ENCODE measurements around the gene TNIK. TPM values are rescaled to one million over a fixed set of nuclear protein-coding genes. Genes with fewer than 3 reads are reported as not detected.

Gene TNIK
- total and polyA plus RNA-seq, 4 donors: 3.7 to 9.8 (median 5.2) TPM

- DNase-seq (ENCODE audit: low spot score): no peak
- no peak overlapping the region for H3K27ac ChIP-seq (ENCODE audit: low read depth in 1 of 2, low read length in 2 of 2)
- H3K4me3 ChIP-seq (ENCODE audit: low read depth in 1 of 3, low read length in 3 of 3): no peak overlapping the region
- peaks cover 0 to 1% (median 0%) of the 10 kb centered on the region in 4 donors for H3K4me1 ChIP-seq (ENCODE audit: control insufficient read depth in 4 of 4, insufficient read depth in 4 of 4, low read length in 3 of 4)
- no peaks in the 10 kb centered on the region for H3K36me3 ChIP-seq (ENCODE audit: control insufficient read depth in 4 of 4, insufficient read depth in 3 of 4, low read depth in 1 of 4, low read length in 3 of 4)
- 96% methylated on average over 1 of the region's 1 CpG for WGBS
- H3K27me3 ChIP-seq (ENCODE audit: control insufficient read depth in 4 of 4, insufficient read depth in 4 of 4, low read length in 3 of 4): no peaks in the 10 kb centered on the region
- no peak overlapping the region for H3K9ac ChIP-seq (ENCODE audit: low read depth in 1 of 2, low read length in 2 of 2)
- TF ChIP-seq, protein P1, sequence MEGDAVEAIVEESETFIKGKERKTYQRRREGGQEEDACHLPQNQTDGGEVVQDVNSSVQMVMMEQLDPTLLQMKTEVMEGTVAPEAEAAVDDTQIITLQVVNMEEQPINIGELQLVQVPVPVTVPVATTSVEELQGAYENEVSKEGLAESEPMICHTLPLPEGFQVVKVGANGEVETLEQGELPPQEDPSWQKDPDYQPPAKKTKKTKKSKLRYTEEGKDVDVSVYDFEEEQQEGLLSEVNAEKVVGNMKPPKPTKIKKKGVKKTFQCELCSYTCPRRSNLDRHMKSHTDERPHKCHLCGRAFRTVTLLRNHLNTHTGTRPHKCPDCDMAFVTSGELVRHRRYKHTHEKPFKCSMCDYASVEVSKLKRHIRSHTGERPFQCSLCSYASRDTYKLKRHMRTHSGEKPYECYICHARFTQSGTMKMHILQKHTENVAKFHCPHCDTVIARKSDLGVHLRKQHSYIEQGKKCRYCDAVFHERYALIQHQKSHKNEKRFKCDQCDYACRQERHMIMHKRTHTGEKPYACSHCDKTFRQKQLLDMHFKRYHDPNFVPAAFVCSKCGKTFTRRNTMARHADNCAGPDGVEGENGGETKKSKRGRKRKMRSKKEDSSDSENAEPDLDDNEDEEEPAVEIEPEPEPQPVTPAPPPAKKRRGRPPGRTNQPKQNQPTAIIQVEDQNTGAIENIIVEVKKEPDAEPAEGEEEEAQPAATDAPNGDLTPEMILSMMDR (IDR thresholded peaks at IDR 0.05; ENCODE audit: low read depth, low read length, missing input control): no peak
- TF ChIP-seq YY1 (IDR thresholded peaks at IDR 0.05) (no peak), FOXA1 (IDR thresholded peaks at IDR 0.05) (no peak), FOXA2 (IDR thresholded peaks at IDR 0.05) (no peak), JUND (IDR thresholded peaks at IDR 0.05) (no peak), HNF4G (IDR thresholded peaks at IDR 0.05) (no peak), GABPA (IDR thresholded peaks at IDR 0.05 in 1 of 2, conservative IDR thresholded peaks at IDR 0.05 in 1 of 2) (no peak), SP1 (IDR thresholded peaks at IDR 0.05) (no peak), NR2F2 (IDR thresholded peaks at IDR 0.05) (no peak), REST (IDR thresholded peaks at IDR 0.05) (no peak)
- H3K9me3 ChIP-seq (ENCODE audit: control insufficient read depth in 4 of 4, low read length in 3 of 4): no peaks in the 10 kb centered on the region
These were observed 20.8 kb upstream of the TNIK start for GRCh38 chr3:171481011-171481410.

- Histone ChIP-seq H3K9me3 (ENCODE audit: control insufficient read depth in 4 of 4, low read length in 3 of 4) (no peaks in the 10 kb centered on the region), H3K36me3 (ENCODE audit: control insufficient read depth in 4 of 4, insufficient read depth in 3 of 4, low read depth in 1 of 4, low read length in 3 of 4) (no peaks in the 10 kb centered on the region), H3K27ac (ENCODE audit: low read depth in 1 of 2, low read length in 2 of 2) (no peak overlapping the region), H3K27me3 (ENCODE audit: control insufficient read depth in 4 of 4, insufficient read depth in 4 of 4, low read length in 3 of 4) (no peaks in the 10 kb centered on the region), H3K9ac (ENCODE audit: low read depth in 1 of 2, low read length in 2 of 2) (no peak overlapping the region), H3K4me3 (ENCODE audit: low read depth in 1 of 3, low read length in 3 of 3) (no peak overlapping the region), H3K4me1 (ENCODE audit: control insufficient read depth in 4 of 4, insufficient read depth in 4 of 4, low read length in 3 of 4) (peaks cover 0 to 1% (median 0%) of the 10 kb centered on the region in 4 donors)
- TF ChIP-seq FOXA1 (IDR thresholded peaks at IDR 0.05): no peak
- no peak for TF ChIP-seq RAD21 (IDR thresholded peaks at IDR 0.05)
- no peak for TF ChIP-seq HNF4A (conservative IDR thresholded peaks at IDR 0.05)
- TF ChIP-seq FOXA2 (IDR thresholded peaks at IDR 0.05): no peak
- no peak for TF ChIP-seq TAF1 (conservative IDR thresholded peaks at IDR 0.05)
- TF ChIP-seq ZBTB33 (IDR thresholded peaks at IDR 0.05): no peak
- TF ChIP-seq HNF4G (IDR thresholded peaks at IDR 0.05): no peak
- no peak for TF ChIP-seq RXRA (IDR thresholded peaks at IDR 0.05)
- no peak for TF ChIP-seq SP1 (IDR thresholded peaks at IDR 0.05)
- TF ChIP-seq REST (IDR thresholded peaks at IDR 0.05): no peak
- TF ChIP-seq ATF3 (IDR thresholded peaks at IDR 0.05): no peak
- no peak for TF ChIP-seq MAX (IDR thresholded peaks at IDR 0.05)
- no peak for TF ChIP-seq JUND (IDR thresholded peaks at IDR 0.05)
- TF ChIP-seq EGR1 (IDR thresholded peaks at IDR 0.05; ENCODE audit: low read depth in 2 of 2): no peak
- no peak for TF ChIP-seq GABPA (IDR thresholded peaks at IDR 0.05 in 1 of 2, conservative IDR thresholded peaks at IDR 0.05 in 1 of 2)
- no peak for TF ChIP-seq YY1 (IDR thresholded peaks at IDR 0.05)
- TF ChIP-seq, protein P1 (IDR thresholded peaks at IDR 0.05; ENCODE audit: low read depth, low read length, missing input control): no peak
- TF ChIP-seq NR2F2 (IDR thresholded peaks at IDR 0.05): no peak
- 67% methylated on average over 1 of the region's 1 CpG for WGBS
- DNase-seq (ENCODE audit: low spot score): no peak
These were observed 20.3 kb upstream of the TNIK start for GRCh38 chr3:171480526-171480925.
